HepG2 (cell line): Measurements from ENCODE around the gene COMMD7. TPM values are rescaled to one million over a fixed set of nuclear protein-coding genes. Genes with fewer than 3 reads are reported as not detected.

Experiments
- CBX2 ChIP-seq, 2 experiments: fragments of 200-600 bp in 1 of 2; sonication (generic); formaldehyde crosslinking in 1 of 2; IDR thresholded peaks; 2 replicates each; pipeline versions ENCODE4 v1.7.0 to v1.8.1; 2018 to 2022; ENCODE audit warnings: low read depth in 2 of 2, low read length in 1 of 2, mild to moderate bottlenecking in 1 of 2, missing genetic modification reagents in 1 of 2
- FOSL2 ChIP-seq: sonication (generic); formaldehyde crosslinking; IDR thresholded peaks from 2 replicates; pipeline ENCODE4 v1.4.0; 2020; ENCODE audit warnings: missing genetic modification reagents
- FOXA1 ChIP-seq, 2 experiments: fragments of 450-650 bp in 1 of 2; sonication (generic) in 1 of 2; formaldehyde crosslinking in 1 of 2; IDR thresholded peaks; 2 replicates each; pipeline versions ENCODE4 v1.4.0 to v1.6.1; 2016 to 2020; ENCODE audit warnings: missing genetic modification reagents in 1 of 2
- JUN ChIP-seq: sonication (generic); formaldehyde crosslinking; IDR thresholded peaks from 2 replicates; pipeline ENCODE4 v1.4.0; 2020; ENCODE audit warnings: mild to moderate bottlenecking, missing genetic modification reagents
- MED8 ChIP-seq: sonication (generic); formaldehyde crosslinking; IDR thresholded peaks from 2 replicates; pipeline ENCODE4 v1.8.1; 2023; ENCODE audit warnings: mild to moderate bottlenecking, missing genetic modification reagents; ENCODE audit not compliant: insufficient replicate concordance
- MTA3 ChIP-seq: sonication (generic); formaldehyde crosslinking; IDR thresholded peaks from 2 replicates; pipeline ENCODE4 v1.4.0; 2020; ENCODE audit warnings: missing genetic modification reagents
- NRL ChIP-seq: sonication (generic); formaldehyde crosslinking; IDR thresholded peaks from 2 replicates; pipeline ENCODE4 v1.5.0; 2020; ENCODE audit warnings: missing genetic modification reagents, mild to moderate bottlenecking, moderate library complexity, borderline replicate concordance
- PAWR ChIP-seq: sonication (generic); formaldehyde crosslinking; IDR thresholded peaks from 2 replicates; pipeline ENCODE4 v1.4.0; 2020; ENCODE audit warnings: missing genetic modification reagents, mild to moderate bottlenecking, borderline replicate concordance
- PLSCR1 ChIP-seq: sonication (generic); formaldehyde crosslinking; IDR thresholded peaks from 2 replicates; pipeline ENCODE4 v1.5.0; 2020; ENCODE audit warnings: missing genetic modification reagents, mild to moderate bottlenecking, borderline replicate concordance
- SMARCE1 ChIP-seq: fragments of 450-650 bp; IDR thresholded peaks from 2 replicates; pipeline ENCODE4 v1.6.1; 2017; ENCODE audit warnings: borderline replicate concordance
- SP1 ChIP-seq, 2 experiments: fragments of 450-650 bp in 1 of 2; sonication (generic) in 1 of 2; formaldehyde crosslinking in 1 of 2; IDR thresholded peaks; 2 replicates each; pipeline versions ENCODE4 v1.4.0 to v1.6.1; 2016 to 2020; ENCODE audit warnings: missing genetic modification reagents in 1 of 2
- SP2 ChIP-seq: sonication (generic); formaldehyde crosslinking; IDR thresholded peaks from 2 replicates; pipeline ENCODE4 v1.5.1; 2020; ENCODE audit warnings: mild to moderate bottlenecking, missing genetic modification reagents
- TCF7L2 ChIP-seq: IDR thresholded peaks from 2 replicates; pipeline ENCODE4 v1.6.1; 2011; ENCODE audit warnings: mild to moderate bottlenecking, low read depth, low read length, moderate library complexity
- TEAD3 ChIP-seq: optimal IDR thresholded peaks from 2 replicates; pipeline ENCODE3; 2016; ENCODE audit warnings: borderline replicate concordance
- TOPORS ChIP-seq: sonication (generic); formaldehyde crosslinking; IDR thresholded peaks from 2 replicates; pipeline ENCODE4 v1.8.0; 2023; ENCODE audit warnings: mild to moderate bottlenecking, missing genetic modification reagents
- ZBTB38 ChIP-seq: sonication (generic); formaldehyde crosslinking; IDR thresholded peaks from 2 replicates; pipeline ENCODE4 v1.5.1; 2020; ENCODE audit warnings: mild to moderate bottlenecking, missing genetic modification reagents
- ZFP36L2 ChIP-seq: sonication (generic); formaldehyde crosslinking; IDR thresholded peaks from 2 replicates; pipeline ENCODE4 v1.4.0; 2020; ENCODE audit warnings: missing genetic modification reagents
- ZFP37 ChIP-seq: sonication (generic); formaldehyde crosslinking; IDR thresholded peaks from 2 replicates; pipeline ENCODE4 v1.4.0; 2020; ENCODE audit warnings: missing genetic modification reagents, borderline replicate concordance
- ZKSCAN1 ChIP-seq: fragments of 150-350 bp; IDR thresholded peaks from 2 replicates; pipeline ENCODE4 v1.6.1; 2014; ENCODE audit warnings: low read length
- ZMAT3 ChIP-seq: sonication (generic); formaldehyde crosslinking; conservative IDR thresholded peaks from 2 replicates; pipeline ENCODE4 v1.7.0; 2021; ENCODE audit warnings: missing genetic modification reagents
- ZMYM3 ChIP-seq: sonication (generic); formaldehyde crosslinking; IDR thresholded peaks from 2 replicates; pipeline ENCODE4 v1.5.1; 2020; ENCODE audit warnings: mild to moderate bottlenecking, missing genetic modification reagents
- ZNF160 ChIP-seq: sonication (generic); formaldehyde crosslinking; IDR thresholded peaks from 2 replicates; pipeline ENCODE4 v1.8.0; 2022; ENCODE audit warnings: mild to moderate bottlenecking, inconsistent platforms, missing genetic modification reagents
- ZNF256 ChIP-seq: sonication (generic); formaldehyde crosslinking; conservative IDR thresholded peaks from 2 replicates; pipeline ENCODE4 v1.4.0; 2020; ENCODE audit warnings: missing genetic modification reagents
- ZNF282 ChIP-seq: fragments of 450-650 bp; IDR thresholded peaks from 2 replicates; pipeline ENCODE4 v1.6.1; 2018; ENCODE audit not compliant: partially characterized antibody
- ZNF3 ChIP-seq: IDR thresholded peaks from 2 replicates; pipeline ENCODE4 v1.7.0; 2017; ENCODE audit warnings: inconsistent platforms
- ZNF572 ChIP-seq: sonication (generic); formaldehyde crosslinking; IDR thresholded peaks from 2 replicates; pipeline ENCODE4 v1.5.1; 2020; ENCODE audit warnings: mild to moderate bottlenecking, missing genetic modification reagents
- ZNF652 ChIP-seq: IDR thresholded peaks from 2 replicates; pipeline ENCODE4 v1.6.1; 2016; ENCODE audit warnings: low read depth, borderline replicate concordance
- ZNF749 ChIP-seq: sonication (generic); formaldehyde crosslinking; IDR thresholded peaks from 2 replicates; pipeline ENCODE4 v1.8.0; 2022; ENCODE audit warnings: mild to moderate bottlenecking, missing genetic modification reagents, moderate library complexity, borderline replicate concordance
- ZNF766 ChIP-seq: sonication (generic); formaldehyde crosslinking; IDR thresholded peaks from 2 replicates; pipeline ENCODE4 v1.5.0; 2020; ENCODE audit warnings: missing genetic modification reagents, borderline replicate concordance
- ZUFSP ChIP-seq: sonication (generic); formaldehyde crosslinking; IDR thresholded peaks from 2 replicates; pipeline ENCODE4 v1.9.0; 2021; ENCODE audit warnings: missing genetic modification reagents, mild to moderate bottlenecking, borderline replicate concordance
- polyA plus RNA-seq, 8 experiments: library from polyadenylated mRNA; depleted of rRNA in 3 of 8; stranded (reverse) in 7 of 8; unstranded in 1 of 8; fragments of >200 nt; fragmentation: Illumina TruSeq in 4 of 8; extraction: Trizol in 4 of 8; gene quantifications; 2 replicates each; pipeline versions ENCODE4 v1.2.1 to v1.2.3, GENCODE V29; 2011 to 2016; ENCODE audit warnings: low read depth in 4 of 8, missing spikeins in 1 of 8, mixed read lengths in 1 of 8; ENCODE audit not compliant: insufficient read depth in 1 of 8
- total RNA-seq, 5 experiments: library from RNA; depleted of rRNA; stranded (reverse); fragments of >200 nt; fragmentation: Illumina TruSeq; extraction: Trizol; gene quantifications; 2 replicates each; pipeline ENCODE4 v1.2.3, GENCODE V29; 2016; ENCODE audit warnings: low read depth in 1 of 5

The COMMD7 gene
- total and polyA plus RNA-seq, 2 of the 13 experiments (the other 11 are each of a cell fraction or from before 2014, with no cell fraction given): 42.1 to 53.3 TPM

DNA sequence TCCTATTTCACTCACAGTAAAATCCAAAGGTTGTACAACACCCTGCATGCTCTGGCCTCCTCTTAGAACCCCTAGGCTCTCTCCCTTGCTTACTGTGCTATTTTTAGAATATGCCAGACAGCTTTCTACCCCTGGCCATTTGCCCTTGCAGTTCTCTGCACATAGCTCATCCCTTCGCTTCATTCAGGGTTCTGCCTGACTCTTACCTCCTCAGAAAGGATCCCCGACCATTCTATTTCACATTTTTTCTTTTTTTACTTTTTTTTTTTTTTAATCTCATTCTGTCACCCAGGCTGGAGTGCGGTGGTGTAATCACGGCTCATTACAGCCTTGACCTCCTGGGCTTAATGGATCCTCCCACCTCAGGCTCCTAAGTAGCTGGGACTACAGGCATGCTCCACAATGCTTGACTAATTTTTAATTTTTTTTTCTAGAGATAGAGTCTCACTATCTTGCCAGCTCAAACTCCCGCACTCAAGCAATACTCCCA is 33.6 kb downstream of the COMMD7 start (continued):
- TF ChIP-seq ZUFSP (no peak), ZNF282 (no peak), ZNF766 (CRISPR knock-in tag) (no peak), ZMAT3 (CRISPR knock-in tag) (peak; percentile 27; the same call in 1 of the 2 replicates), ZNF160 (no peak), TOPORS (CRISPR knock-in tag) (0 out of 2 replicates have a peak, but pooled peaks have one; percentile 34), PLSCR1 (CRISPR knock-in tag) (no peak), FOXA1 (IDR thresholded peaks at IDR 0.05) (no peak), FOXA1 (CRISPR knock-in tag; IDR thresholded peaks at IDR 0.05) (no peak), TCF7L2 (no peak), JUN (CRISPR knock-in tag) (no peak), ZBTB38 (CRISPR knock-in tag) (no peak), SP1 (IDR thresholded peaks at IDR 0.05) (no peak), SP1 (CRISPR knock-in tag; IDR thresholded peaks at IDR 0.05) (no peak), ZNF652 (CRISPR knock-in tag) (no peak), ZNF3 (CRISPR knock-in tag) (no peak), ZKSCAN1 (no peak), NRL (no peak), FOSL2 (no peak), ZFP37 (CRISPR knock-in tag) (no peak), TEAD3 (peak; percentile 25), ZNF256 (CRISPR knock-in tag) (no peak), PAWR (CRISPR knock-in tag) (no peak), MTA3 (CRISPR knock-in tag) (no peak), CBX2 (IDR thresholded peaks at IDR 0.05; ENCODE audit: low read depth, low read length) (no peak), CBX2 (CRISPR knock-in tag; IDR thresholded peaks at IDR 0.05; ENCODE audit: low read depth) (no peak), SMARCE1 (no peak), ZNF749 (no peak), ZMYM3 (CRISPR knock-in tag) (no peak), ZFP36L2 (CRISPR knock-in tag) (no peak), MED8 (CRISPR knock-in tag) (no peak), SP2 (CRISPR knock-in tag) (no peak), ZNF572 (CRISPR knock-in tag) (no peak)
